Measurements from ENCODE around the gene AIG1.
"Not testable (repeated sequence)": the region's sequence is repeated elsewhere in the genome, so short reads cannot be mapped to it uniquely, and the experiment has no call there.

AIG1 gene, protein sequence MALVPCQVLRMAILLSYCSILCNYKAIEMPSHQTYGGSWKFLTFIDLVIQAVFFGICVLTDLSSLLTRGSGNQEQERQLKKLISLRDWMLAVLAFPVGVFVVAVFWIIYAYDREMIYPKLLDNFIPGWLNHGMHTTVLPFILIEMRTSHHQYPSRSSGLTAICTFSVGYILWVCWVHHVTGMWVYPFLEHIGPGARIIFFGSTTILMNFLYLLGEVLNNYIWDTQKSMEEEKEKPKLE

DNA sequence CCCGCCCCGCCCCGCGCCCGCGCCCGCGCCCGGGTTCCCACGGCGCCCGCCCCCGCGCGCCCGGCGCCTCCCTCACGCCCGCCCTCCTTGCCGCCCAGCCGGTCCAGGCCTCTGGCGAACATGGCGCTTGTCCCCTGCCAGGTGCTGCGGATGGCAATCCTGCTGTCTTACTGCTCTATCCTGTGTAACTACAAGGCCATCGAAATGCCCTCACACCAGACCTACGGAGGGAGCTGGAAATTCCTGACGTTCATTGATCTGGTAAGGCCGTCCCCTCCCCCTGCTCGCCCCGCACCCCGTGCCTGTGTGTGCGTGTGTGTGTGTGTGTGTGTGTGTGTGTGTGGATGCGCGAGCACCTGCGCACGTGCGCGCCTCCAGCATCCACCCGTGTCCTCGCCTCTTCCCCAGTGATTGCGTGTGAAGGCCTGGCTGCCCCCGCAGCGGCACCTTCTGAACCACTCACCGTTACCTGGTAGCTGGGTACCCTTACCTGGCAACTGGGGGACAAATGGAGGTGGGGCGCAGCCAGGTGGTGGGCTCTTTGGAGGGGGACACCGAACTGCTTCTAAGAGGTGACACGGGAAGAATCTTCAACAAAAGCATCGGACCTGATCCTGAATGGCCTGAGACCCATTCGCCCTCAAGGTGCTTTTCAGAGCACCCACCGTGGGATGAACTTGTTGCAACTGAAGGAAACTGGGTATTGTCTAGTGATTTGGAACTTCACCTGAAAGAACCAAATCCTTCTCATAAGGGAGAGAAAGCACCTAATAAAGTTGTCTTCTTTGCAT lies at the start of gene AIG1:
TSS of gene AIG1 (plus strand) at position 84 of the 791 bp plus-strand sequence. CDS start at position 121, 37 bp downstream.
- no peak for DNase-seq (ENCODE audit: low read depth)

GRCh38 chr6:143014764-143015163 lies 45.9 kb upstream of the AIG1 start:
- no peak for DNase-seq (ENCODE audit: low read depth)

DNA sequence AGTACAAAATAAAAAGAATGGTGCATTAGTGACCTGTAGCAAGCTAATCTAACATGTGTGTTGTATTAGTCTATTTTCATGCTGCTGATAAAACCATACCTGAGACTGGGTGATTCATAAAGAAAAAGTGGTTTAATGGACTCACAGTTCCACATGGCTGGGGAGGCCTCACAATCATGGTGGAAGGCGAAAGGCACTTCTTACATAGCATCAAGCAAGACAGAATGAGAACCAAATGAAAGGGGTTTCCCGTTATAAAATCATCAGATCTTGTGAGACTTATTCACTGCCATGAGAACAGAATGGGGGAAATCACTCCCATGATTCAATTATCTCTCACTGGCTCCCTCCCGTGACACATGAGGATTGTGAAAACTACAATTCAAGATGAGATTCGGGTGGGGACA lies 45.4 kb upstream of the AIG1 start:
- DNase-seq (ENCODE audit: low read depth) = no peak

- no peak for DNase-seq (ENCODE audit: low read depth)
These were observed 41.7 kb upstream of the AIG1 start for GRCh38 chr6:143018955-143019354.

DNA sequence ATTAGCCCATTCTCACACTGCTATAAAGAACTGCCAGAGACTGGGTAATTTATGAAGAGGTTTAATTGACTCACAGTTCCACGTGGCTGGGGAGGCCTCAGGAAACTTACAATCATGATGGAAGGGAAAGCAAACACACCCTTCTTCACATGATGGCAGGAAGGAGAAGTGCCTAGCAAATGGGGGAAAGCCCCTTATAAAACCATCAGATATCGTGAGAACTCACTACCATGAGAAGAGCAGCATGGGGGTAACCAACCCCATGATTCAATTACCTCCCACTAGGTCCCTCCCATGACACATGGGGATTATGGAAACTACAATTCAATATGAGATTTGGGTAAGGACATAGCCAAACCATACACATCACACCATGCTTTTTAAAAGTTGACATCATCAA lies 39.8 kb upstream of the AIG1 start:
- not testable (repeated sequence) for DNase-seq (ENCODE audit: low read depth)

GRCh38 chr6:143021543-143021942 lies 39.1 kb upstream of the AIG1 start:
- no peak for DNase-seq (ENCODE audit: low read depth)

DNA sequence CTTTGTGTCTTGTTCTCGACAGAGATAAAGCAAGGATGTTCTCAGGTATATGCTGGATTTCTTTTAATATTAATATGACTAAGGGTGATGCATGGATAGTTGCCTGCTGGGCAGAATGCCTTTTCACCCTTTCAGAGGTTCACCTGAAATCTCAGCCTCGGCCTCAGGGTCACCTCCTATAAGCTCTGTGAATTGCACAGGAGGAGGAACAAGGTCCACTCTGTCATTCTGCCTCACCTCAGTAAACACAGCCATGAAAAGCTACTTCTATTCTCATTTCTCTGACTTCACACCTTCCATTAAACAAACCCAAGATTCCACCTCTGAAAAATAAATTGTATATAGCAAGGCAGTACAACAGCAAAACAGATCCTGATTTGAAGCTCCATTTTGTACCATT lies 38.1 kb upstream of the AIG1 start:
- DNase-seq (ENCODE audit: low read depth) = no peak

DNA sequence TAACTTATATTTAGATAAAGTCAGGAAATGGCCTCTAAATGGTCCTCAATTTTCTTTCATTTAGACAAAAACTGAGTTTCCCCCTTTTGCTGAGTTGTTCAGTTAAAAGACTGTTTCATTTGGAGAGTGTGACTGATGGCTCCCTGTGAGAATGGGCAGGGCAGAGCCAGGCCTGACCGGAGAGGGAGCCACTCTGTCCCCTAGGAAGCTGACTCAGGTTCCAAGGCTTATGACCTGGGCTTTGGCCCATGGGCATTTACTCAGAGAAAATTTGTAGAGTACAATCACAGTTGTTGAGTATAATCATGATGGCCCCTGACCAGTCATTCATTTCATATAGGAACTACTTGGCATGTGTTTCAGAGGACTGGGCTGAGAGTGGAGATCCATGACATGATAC lies 37.0 kb upstream of the AIG1 start:
- DNase-seq (ENCODE audit: low read depth) = no peak

GRCh38 chr6:143024977-143025376 lies 35.7 kb upstream of the AIG1 start:
- DNase-seq (ENCODE audit: low read depth) = no peak

GRCh38 chr6:143026696-143027449 lies 33.8 kb upstream of the AIG1 start:
- no peak for DNase-seq (ENCODE audit: low read depth)

DNA sequence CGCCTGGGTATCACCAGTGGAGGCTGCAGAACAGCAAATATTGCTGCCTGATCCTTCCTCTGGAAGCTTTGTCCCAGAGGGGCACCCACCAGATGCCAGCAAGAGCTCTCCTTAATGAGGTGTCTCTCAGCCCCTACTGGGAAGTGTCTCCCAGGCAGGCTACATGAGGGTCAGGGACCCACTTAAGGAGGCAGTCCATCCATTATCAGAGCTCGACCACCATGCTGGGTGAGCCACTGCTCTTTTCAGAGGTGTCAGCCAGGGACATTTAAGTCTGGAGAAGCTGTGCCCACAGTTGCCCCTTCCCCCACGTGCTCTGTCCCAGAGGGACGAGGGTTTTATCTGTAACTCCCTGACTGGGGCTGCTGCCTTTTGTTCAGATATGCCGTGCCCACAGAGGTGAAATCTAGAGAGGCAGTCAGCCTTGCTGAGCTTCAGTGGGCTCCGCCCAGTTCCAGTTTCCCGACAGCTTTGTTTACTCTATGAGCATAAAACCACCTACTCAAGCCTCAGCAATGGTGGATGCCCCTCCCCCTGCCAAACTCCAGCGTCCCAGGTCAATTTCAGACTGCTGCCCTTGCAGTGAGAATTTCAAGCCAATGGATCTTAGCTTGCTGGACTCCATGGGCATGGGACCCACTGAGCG lies 25.9 kb upstream of the AIG1 start:
- DNase-seq (ENCODE audit: low read depth) = peak; percentile 18

GRCh38 chr6:143037470-143037869 lies 23.2 kb upstream of the AIG1 start:
- no peak for DNase-seq (ENCODE audit: low read depth)

- no peak for DNase-seq (ENCODE audit: low read depth)
These were observed 21.9 kb upstream of the AIG1 start for GRCh38 chr6:143038833-143039232.

DNA sequence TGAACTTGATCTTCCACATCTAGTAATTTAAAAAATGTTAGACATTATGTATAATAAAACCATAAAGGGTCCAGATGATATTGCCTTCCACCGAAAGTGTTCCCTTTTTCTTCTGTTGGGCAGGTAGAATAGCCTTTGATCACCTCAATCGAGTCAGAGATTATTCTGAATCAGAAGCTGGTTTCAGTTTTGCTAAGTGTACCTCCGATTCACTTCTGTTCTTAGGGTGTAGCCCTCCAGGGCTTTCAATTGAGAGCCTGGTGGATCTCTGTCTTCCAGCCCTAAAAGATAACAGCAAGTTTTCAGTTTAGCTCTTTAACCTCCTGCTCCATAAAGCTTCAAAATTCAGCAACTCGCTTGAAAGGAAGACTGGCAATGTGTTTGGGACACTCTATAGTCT lies 21.1 kb upstream of the AIG1 start:
- DNase-seq (ENCODE audit: low read depth) = no peak

DNA sequence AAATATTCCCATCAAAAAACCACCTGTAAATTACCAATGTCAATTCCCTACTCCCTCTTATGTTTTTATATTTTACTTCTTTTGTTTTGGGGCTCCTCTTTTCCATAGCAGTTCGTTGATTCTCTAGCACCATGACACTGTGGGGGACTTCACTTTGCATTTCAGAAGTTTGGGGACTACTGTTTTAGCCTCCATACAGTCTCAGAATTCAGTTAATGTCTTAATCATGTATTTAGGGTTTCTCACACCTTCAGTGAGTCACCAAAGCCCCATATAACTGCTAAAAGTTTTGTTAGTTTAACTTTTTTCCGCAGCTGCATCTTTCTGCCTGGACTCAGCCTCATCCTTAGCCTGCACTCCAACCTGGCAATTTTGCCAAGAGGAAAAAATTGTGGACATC lies 20.7 kb upstream of the AIG1 start:
- no peak for DNase-seq (ENCODE audit: low read depth)

GRCh38 chr6:143044345-143044744 lies 16.3 kb upstream of the AIG1 start:
- not testable (repeated sequence) for DNase-seq (ENCODE audit: low read depth)

- no peak for DNase-seq (ENCODE audit: low read depth)
These were observed 11.1 kb upstream of the AIG1 start for GRCh38 chr6:143049611-143050010.

GRCh38 chr6:143050509-143050908 lies 10.2 kb upstream of the AIG1 start:
- DNase-seq (ENCODE audit: low read depth) = no peak

GRCh38 chr6:143052282-143052681 lies 8.4 kb upstream of the AIG1 start:
- no peak for DNase-seq (ENCODE audit: low read depth)

DNA sequence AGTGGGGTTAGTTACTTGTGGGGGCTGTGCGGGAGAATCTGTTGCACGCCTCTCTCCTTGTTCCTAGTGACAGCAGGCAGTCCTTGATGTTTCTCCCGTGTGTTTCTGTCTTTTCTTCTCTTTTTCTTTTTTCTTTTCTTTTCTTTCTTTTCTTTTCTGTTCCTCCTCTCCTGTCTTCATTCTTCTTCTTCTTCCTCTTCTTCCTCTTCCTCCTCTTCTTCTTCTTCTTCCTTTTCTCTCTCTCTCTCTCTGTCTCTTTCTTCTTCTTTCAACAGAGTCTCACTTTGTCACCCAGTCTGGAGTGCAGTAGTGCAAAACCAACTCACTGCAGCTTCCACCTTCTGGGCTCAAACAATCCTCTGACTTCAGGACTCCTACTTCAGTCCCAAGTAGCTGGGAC lies 6.8 kb upstream of the AIG1 start:
- DNase-seq (ENCODE audit: low read depth) = no peak

GRCh38 chr6:143054329-143054728 lies 6.4 kb upstream of the AIG1 start:
- DNase-seq (ENCODE audit: low read depth) = no peak

DNA sequence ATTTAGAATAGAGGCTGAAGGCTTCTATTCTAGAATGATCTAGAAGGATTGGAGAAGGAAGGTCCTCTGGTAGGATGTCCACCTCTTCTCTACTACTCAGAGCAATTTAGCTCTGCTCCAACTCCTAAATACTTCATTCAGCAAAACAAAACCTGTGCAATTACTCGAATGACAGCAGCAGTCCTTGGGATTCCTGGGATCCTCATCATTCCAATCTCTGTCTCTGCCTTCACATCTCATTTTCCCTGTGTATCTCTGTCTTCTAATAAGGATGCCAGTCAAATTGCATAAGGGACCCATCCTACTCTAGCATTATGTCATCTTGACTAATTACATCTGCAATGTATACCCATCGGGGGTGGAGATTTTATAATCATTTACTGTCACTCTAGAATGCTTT lies 5.5 kb upstream of the AIG1 start:
- DNase-seq (ENCODE audit: low read depth) = no peak

DNA sequence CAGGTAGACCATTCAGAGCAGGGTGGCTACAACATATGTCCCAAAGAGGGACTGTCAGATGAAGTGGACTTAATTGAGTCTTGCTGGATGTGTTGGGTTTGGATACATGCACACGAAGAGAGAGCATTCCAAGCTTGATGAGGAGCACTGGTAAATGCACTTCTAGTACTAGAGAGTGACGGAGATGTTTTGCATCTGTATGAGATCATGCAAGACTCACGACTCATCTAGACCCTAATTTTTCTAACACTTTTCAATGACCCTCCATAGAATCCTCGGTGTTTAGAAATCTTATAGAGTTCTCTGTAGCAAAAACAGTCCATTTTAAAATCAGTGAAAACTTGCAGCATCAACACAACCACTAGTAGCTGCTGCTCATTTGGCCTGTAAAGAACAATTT lies 4.8 kb upstream of the AIG1 start:
- DNase-seq (ENCODE audit: low read depth) = no peak
